Body of pancreas (tissue), 4 donors: ENCODE results near the gene EYS. TPM values are rescaled to one million over a fixed set of nuclear protein-coding genes. Genes with fewer than 3 reads are reported as not detected.

ENCODE experiments used
- ATAC-seq: fragments of 150-250 bp; one replicate; pipeline ENCODE4 v1.9.1; 2016
- DNase-seq, 4 donors: peaks; one replicate each; pipeline ENCODE4 v3.0.0-alpha.2; 2019
- H3K27ac ChIP-seq, 4 donors: fragments of 200-600 bp; sonication (generic); 1 replicate in 3 of 4; 2 replicates in 1 of 4; pipeline versions ENCODE4 v1.5.1 to v1.6.1; 2016 to 2019; ENCODE audit warnings: mild to moderate bottlenecking in 1 of 4, mixed read lengths in 1 of 4, moderate library complexity in 1 of 4
- H3K27me3 ChIP-seq, 2 donors: fragments of 200-600 bp; sonication (generic); one replicate each; pipeline ENCODE4 v1.6.0; 2016; ENCODE audit warnings: mild to moderate bottlenecking in 1 of 2
- H3K36me3 ChIP-seq, 2 donors: fragments of 200-600 bp; sonication (generic); replicated peaks in 1 of 2; 2 replicates each; pipeline ENCODE4 v1.5.1; 2016; ENCODE audit warnings: low read depth in 2 of 2; ENCODE audit not compliant: insufficient read depth in 1 of 2
- H3K4me1 ChIP-seq: fragments of 200-600 bp; sonication (generic); one replicate; pipeline ENCODE4 v1.6.0; 2016
- H3K4me3 ChIP-seq, 2 donors: fragments of 200-600 bp; sonication (generic); 1 replicate in 1 of 2; 2 replicates in 1 of 2; pipeline ENCODE4 v1.5.1; 2016 to 2019
- H3K9me3 ChIP-seq, 3 donors: fragments of 200-600 bp; sonication (generic); 1 replicate in 2 of 3; 2 replicates in 1 of 3; pipeline ENCODE4 v1.5.1; 2016
- CTCF ChIP-seq, 7 experiments: fragments of 450-650 bp in 4 of 7; fragments of 200-600 bp in 3 of 7; sonication (generic) in 3 of 7; IDR thresholded peaks; one replicate each; pipeline ENCODE4 v1.5.1; 2016 to 2019; ENCODE audit warnings: antibody characterized with exemption in 7 of 7
- POLR2A ChIP-seq, 3 donors: fragments of 450-650 bp; IDR thresholded peaks; one replicate each; pipeline ENCODE4 v1.6.1; 2016; ENCODE audit warnings: antibody characterized with exemption in 3 of 3, mild to moderate bottlenecking in 2 of 3
- WGBS, 2 donors: methylation state at CpG; one replicate each; pipeline ENCODE4 v1.1.5; 2017; 5-methylcytosine and 5-hydroxymethylcytosine counted together
- intact Hi-C: fragments of 100-400 bp; cut with DNase I; formaldehyde crosslinking; loops from one replicate; pipeline ENCODE4 v1.15.1; 2023
- total RNA-seq, 2 donors: library from RNA; depleted of rRNA; stranded (reverse); fragments of >200 nt; gene quantifications; one replicate each; pipeline ENCODE4 v1.1.0, GENCODE V29; 2016

The EYS gene
- total RNA-seq, 2 donors from 2014 or later = 0.26 TPM; not detected in 1

- intact Hi-C loops = no loop called here
- DNase-seq (no peak), ATAC-seq (no peak)
- Histone ChIP-seq H3K27ac (no peak overlapping the region), H3K36me3 (no peaks in the 10 kb centered on the region), H3K9me3 (no peaks in the 10 kb centered on the region), H3K4me1 (no peaks in the 10 kb centered on the region), H3K4me3 (no peak overlapping the region), H3K27me3 (no peaks in the 10 kb centered on the region)
- no peak for TF ChIP-seq CTCF (IDR thresholded peaks at IDR 0.05)
- TF ChIP-seq POLR2A (IDR thresholded peaks at IDR 0.05) = no peak
- 68 to 75% methylated on average over 3 of the region's 3 CpGs for WGBS, 2 donors
Observed at GRCh38 chr6:64724091-64724490, 982.9 kb downstream of the EYS start.

GRCh38 chr6:64723327-64724058 lies 983.5 kb downstream of the EYS start:
- no peak overlapping the region for H3K27ac ChIP-seq
- no peak overlapping the region for H3K4me3 ChIP-seq
- DNase-seq (no peak), ATAC-seq (no peak)
- no peaks in the 10 kb centered on the region for H3K27me3 ChIP-seq
- no peaks in the 10 kb centered on the region for H3K9me3 ChIP-seq
- TF ChIP-seq CTCF (IDR thresholded peaks at IDR 0.05) (no peak), POLR2A (IDR thresholded peaks at IDR 0.05) (no peak)
- no peaks in the 10 kb centered on the region for H3K36me3 ChIP-seq
- H3K4me1 ChIP-seq = no peaks in the 10 kb centered on the region
- intact Hi-C loops = no loop called here
- WGBS, 2 donors = 52 to 60% methylated on average over 5 of the region's 5 CpGs

- Histone ChIP-seq H3K36me3 (no peaks in the 10 kb centered on the region), H3K4me3 (no peak overlapping the region), H3K9me3 (no peaks in the 10 kb centered on the region), H3K4me1 (no peaks in the 10 kb centered on the region), H3K27me3 (no peaks in the 10 kb centered on the region), H3K27ac (no peak overlapping the region)
- DNase-seq (no peak), ATAC-seq (no peak)
- TF ChIP-seq CTCF (IDR thresholded peaks at IDR 0.05) = no peak
- TF ChIP-seq POLR2A (IDR thresholded peaks at IDR 0.05) = no peak
- 76 to 78% methylated on average over 2 of the region's 2 CpGs for WGBS, 2 donors
- intact Hi-C loops = no loop called here
Observed at GRCh38 chr6:64721865-64722264, 985.2 kb downstream of the EYS start.

- Histone ChIP-seq H3K4me3 (no peak overlapping the region), H3K36me3 (no peaks in the 10 kb centered on the region), H3K27ac (no peak overlapping the region), H3K27me3 (no peaks in the 10 kb centered on the region), H3K4me1 (no peaks in the 10 kb centered on the region), H3K9me3 (no peaks in the 10 kb centered on the region)
- no peak for ATAC-seq
- TF ChIP-seq CTCF (IDR thresholded peaks at IDR 0.05) = no peak
- TF ChIP-seq POLR2A (IDR thresholded peaks at IDR 0.05) = no peak
- no peak for DNase-seq
- intact Hi-C loops = no loop called here
- 47 to 66% methylated on average over 3 of the region's 3 CpGs for WGBS, 2 donors
Observed at GRCh38 chr6:64717281-64717680, 989.7 kb downstream of the EYS start.

GRCh38 chr6:64715624-64716023 lies 991.4 kb downstream of the EYS start:
- intact Hi-C loops = no loop called here
- no peak for DNase-seq
- TF ChIP-seq POLR2A (IDR thresholded peaks at IDR 0.05) (no peak), CTCF (IDR thresholded peaks at IDR 0.05) (no peak)
- no peaks in the 10 kb centered on the region for H3K36me3 ChIP-seq
- 54 to 62% methylated on average over 3 of the region's 3 CpGs for WGBS, 2 donors
- no peaks in the 10 kb centered on the region for H3K9me3 ChIP-seq
- no peak for ATAC-seq
- H3K4me3 ChIP-seq = no peak overlapping the region
- H3K4me1 ChIP-seq = no peaks in the 10 kb centered on the region
- no peaks in the 10 kb centered on the region for H3K27me3 ChIP-seq
- no peak overlapping the region for H3K27ac ChIP-seq
